ENCODE data around the gene CD300C. TPM values are rescaled to one million over a fixed set of nuclear protein-coding genes. Genes with fewer than 3 reads are reported as not detected.

Gene CD300C
- total RNA-seq, 2 donors from 2014 or later: 0.52 TPM; not detected in 1

DNA sequence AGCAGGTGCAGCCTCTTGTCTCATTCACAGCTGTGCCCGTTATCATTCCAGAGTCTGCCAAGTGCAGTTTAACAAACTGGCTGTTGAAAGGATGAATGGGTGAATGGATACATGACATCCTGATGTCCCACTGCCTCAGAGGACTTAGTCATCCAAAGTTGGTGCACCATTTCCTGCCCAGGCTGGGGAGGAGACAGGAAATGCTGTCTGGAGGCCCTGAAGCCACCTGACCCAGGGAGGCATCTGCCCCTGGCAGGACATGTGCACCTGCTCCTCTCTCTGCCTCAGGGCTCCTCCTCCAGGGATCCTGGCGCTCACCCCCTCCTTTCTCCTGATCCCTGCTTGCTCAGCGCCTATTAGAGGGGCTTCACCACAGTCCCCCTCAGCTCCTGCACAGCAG lies 1.8 kb upstream of the CD300C start:
- ATAC-seq (no peak), DNase-seq (no peak)
- H3K4me1 ChIP-seq: no peaks in the 10 kb centered on the region
- H3K4me3 ChIP-seq: no peak overlapping the region
- WGBS, 2 donors: 57 to 59% methylated on average over 3 of the region's 3 CpGs
- no peaks in the 10 kb centered on the region for H3K9me3 ChIP-seq
- no peak overlapping the region for H3K27ac ChIP-seq
- intact Hi-C loops (cut with DNase I): no loop called here
- no peaks in the 10 kb centered on the region for H3K27me3 ChIP-seq
- H3K36me3 ChIP-seq (replicated peaks in 1 of 2; ENCODE audit: insufficient read depth in 1 of 2, low read depth in 2 of 2): no peaks in the 10 kb centered on the region
- TF ChIP-seq POLR2A (IDR thresholded peaks at IDR 0.05): no peak
- TF ChIP-seq, protein P1, sequence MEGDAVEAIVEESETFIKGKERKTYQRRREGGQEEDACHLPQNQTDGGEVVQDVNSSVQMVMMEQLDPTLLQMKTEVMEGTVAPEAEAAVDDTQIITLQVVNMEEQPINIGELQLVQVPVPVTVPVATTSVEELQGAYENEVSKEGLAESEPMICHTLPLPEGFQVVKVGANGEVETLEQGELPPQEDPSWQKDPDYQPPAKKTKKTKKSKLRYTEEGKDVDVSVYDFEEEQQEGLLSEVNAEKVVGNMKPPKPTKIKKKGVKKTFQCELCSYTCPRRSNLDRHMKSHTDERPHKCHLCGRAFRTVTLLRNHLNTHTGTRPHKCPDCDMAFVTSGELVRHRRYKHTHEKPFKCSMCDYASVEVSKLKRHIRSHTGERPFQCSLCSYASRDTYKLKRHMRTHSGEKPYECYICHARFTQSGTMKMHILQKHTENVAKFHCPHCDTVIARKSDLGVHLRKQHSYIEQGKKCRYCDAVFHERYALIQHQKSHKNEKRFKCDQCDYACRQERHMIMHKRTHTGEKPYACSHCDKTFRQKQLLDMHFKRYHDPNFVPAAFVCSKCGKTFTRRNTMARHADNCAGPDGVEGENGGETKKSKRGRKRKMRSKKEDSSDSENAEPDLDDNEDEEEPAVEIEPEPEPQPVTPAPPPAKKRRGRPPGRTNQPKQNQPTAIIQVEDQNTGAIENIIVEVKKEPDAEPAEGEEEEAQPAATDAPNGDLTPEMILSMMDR (IDR thresholded peaks at IDR 0.05): no peak

DNA sequence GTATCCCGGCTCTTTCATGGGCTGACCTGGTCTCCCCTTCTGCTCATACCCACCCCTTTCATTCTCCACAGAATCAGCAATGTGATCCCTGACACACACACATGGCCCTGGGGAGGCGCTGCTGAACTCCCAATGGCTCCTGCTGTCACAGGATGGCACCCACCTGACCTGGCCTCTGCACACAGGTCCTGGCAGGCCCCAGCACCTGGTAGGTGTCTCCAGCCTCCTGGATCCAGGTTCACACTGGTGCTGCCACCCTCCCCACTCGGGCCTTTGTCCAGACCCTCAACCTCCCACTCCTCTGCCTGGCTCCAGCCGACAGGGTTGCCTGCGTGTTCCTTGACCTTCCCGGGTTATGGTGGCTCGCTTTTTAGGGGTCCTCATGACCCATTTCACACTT lies 1.3 kb upstream of the CD300C start:
- TF ChIP-seq POLR2A (IDR thresholded peaks at IDR 0.05): no peak
- TF ChIP-seq, protein P1 (IDR thresholded peaks at IDR 0.05): no peak
- Histone ChIP-seq H3K4me1 (no peaks in the 10 kb centered on the region), H3K9me3 (no peaks in the 10 kb centered on the region), H3K27me3 (no peaks in the 10 kb centered on the region), H3K36me3 (replicated peaks in 1 of 2; ENCODE audit: insufficient read depth in 1 of 2, low read depth in 2 of 2) (no peaks in the 10 kb centered on the region), H3K27ac (no peak overlapping the region), H3K4me3 (no peak overlapping the region)
- WGBS, 2 donors: 82% methylated on average over 7 of the region's 7 CpGs
- ATAC-seq: no peak
- intact Hi-C loops (cut with DNase I): no loop called here
- DNase-seq: no peak

DNA sequence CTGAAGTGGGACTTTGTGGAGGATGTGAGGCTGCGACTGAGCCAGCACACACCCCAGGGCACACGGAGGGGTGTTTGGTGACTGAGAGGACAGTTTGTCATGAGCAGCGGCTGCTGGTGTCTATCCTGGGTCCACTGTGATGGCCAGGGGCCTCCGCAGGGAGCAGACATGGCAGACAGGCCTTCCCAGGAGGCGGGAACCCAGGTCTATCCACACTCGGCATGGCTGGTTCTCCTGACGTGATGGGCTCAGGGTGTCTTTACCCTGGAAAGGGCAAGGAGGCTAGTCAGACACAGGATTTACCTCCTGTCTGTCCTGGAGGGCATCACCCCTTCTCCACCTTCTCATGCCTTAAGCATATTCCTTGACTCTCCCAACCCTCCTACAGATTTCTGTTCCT lies 671 bp upstream of the CD300C start:
- Histone ChIP-seq H3K4me1 (no peaks in the 10 kb centered on the region), H3K4me3 (no peak overlapping the region), H3K36me3 (replicated peaks in 1 of 2; ENCODE audit: insufficient read depth in 1 of 2, low read depth in 2 of 2) (no peaks in the 10 kb centered on the region), H3K9me3 (no peaks in the 10 kb centered on the region), H3K27ac (no peak overlapping the region), H3K27me3 (no peaks in the 10 kb centered on the region)
- TF ChIP-seq, protein P1 (IDR thresholded peaks at IDR 0.05): no peak
- TF ChIP-seq POLR2A (IDR thresholded peaks at IDR 0.05): no peak
- ATAC-seq (no peak), DNase-seq (no peak)
- WGBS, 2 donors: 70 to 76% methylated on average over 7 of the region's 7 CpGs
- intact Hi-C loops (cut with DNase I): no loop called here

DNA sequence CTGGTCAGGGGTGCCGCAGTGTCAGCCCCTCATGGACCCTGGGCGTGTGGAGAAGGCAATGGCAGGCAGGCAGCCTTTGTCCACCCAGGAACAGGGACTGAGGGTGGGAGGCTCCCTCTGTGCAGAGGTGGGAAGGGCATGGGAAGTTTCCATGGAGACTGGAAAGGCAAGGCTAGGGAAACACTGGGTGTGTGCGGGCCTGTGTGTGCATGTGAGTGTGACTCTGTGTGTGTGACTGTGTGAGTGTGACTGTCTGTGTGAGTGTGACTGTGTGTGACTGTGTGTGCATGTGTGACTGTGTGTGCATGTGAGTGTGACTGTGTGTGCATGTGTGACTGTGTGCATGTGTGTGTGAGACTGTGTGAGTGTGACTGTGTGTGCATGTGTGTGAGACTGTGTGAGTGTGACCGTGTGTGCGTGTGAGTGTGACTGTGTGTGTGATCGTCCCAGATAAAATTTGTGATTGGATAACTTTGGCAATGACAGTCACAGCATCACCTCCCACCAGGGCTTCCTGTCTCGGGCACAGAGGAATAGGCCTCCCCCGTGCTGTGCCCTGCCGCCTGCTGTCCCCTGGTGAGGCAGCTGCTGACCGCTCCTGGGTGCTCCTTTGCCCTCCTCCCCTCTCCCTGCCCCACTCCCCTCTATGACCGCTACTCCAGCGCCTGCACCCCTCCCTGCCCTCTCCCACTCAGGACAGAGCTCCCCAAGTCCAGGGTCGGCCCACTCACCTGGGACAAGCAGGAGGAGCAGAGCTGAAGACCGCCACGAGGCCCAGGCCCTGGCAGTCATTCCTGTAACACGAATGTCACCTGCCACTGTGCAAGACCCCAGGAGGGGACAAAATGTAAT lies 698 bp downstream of the CD300C start:
- WGBS, 2 donors: 61 to 63% methylated on average over 10 to 16 of the region's 16 CpGs
- no peaks in the 10 kb centered on the region for H3K27me3 ChIP-seq
- TF ChIP-seq, protein P1 (IDR thresholded peaks at IDR 0.05): no peak
- TF ChIP-seq POLR2A (IDR thresholded peaks at IDR 0.05): no peak
- no peak for ATAC-seq
- intact Hi-C loops (cut with DNase I): no loop called here
- no peak overlapping the region for H3K4me3 ChIP-seq
- H3K4me1 ChIP-seq: no peaks in the 10 kb centered on the region
- no peak for DNase-seq
- H3K27ac ChIP-seq: peak overlapping the region in 1 of 4 donors; percentile 41
- H3K9me3 ChIP-seq: no peaks in the 10 kb centered on the region
- no peaks in the 10 kb centered on the region for H3K36me3 ChIP-seq (replicated peaks in 1 of 2; ENCODE audit: insufficient read depth in 1 of 2, low read depth in 2 of 2)

All from body of pancreas (tissue), 4 donors.